Measurements from ENCODE around the gene TAPT1. TPM values are rescaled to one million over a fixed set of nuclear protein-coding genes. Genes with fewer than 3 reads are reported as not detected.
A peak's percentile ranks its signal among the peaks of the same experiment; 100 is the strongest.

TAPT1 gene
- total and polyA plus RNA-seq, 2 of the 13 experiments (the other 11 are each of a cell fraction or from before 2014, with no cell fraction given), result 24.5 to 25.3 TPM

DNA sequence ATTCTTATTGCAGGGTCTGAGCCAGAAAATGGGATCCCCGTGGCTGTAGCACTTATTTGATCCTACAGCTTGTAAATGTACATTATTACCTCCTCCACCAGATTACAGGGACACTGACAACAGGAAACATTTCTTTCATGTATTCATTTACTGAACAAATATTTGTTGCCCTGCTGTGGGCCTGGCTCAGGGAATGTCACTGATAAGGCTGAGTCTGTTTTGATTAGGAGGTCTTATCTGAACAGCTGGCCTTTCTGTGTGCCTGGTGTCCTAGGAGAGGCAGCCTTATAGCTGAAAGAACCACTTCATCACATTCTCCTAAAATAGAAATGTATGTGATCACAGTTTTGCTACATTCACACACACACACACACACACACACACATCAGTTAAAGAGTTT, 96.9 kb downstream of the TAPT1 start (continued):
- TF ChIP-seq ZNF790 (CRISPR knock-in tag; IDR thresholded peaks at IDR 0.05; ENCODE audit: borderline replicate concordance), result no peak
- no peak for TF ChIP-seq ZNF256 (CRISPR knock-in tag; conservative IDR thresholded peaks at IDR 0.05)
- TF ChIP-seq ZNF652 (CRISPR knock-in tag; IDR thresholded peaks at IDR 0.05; ENCODE audit: borderline replicate concordance, low read depth), result no peak
- no peak for TF ChIP-seq ZNF775 (CRISPR knock-in tag; IDR thresholded peaks at IDR 0.05; ENCODE audit: borderline replicate concordance)
- no peak for TF ChIP-seq ZNF225 (CRISPR knock-in tag; IDR thresholded peaks at IDR 0.05)
- TF ChIP-seq ZNF674 (CRISPR knock-in tag; IDR thresholded peaks at IDR 0.05; ENCODE audit: low read depth), result no peak
- TF ChIP-seq AGO2 (optimal IDR thresholded peaks at IDR 0.05; ENCODE audit: low read depth, low read length), result no peak
- no peak for TF ChIP-seq HCFC1 (IDR thresholded peaks at IDR 0.05; ENCODE audit: low read depth, low read length)
- TF ChIP-seq PPARG (CRISPR knock-in tag; conservative IDR thresholded peaks at IDR 0.05), result peak; percentile 38; the same call in 1 of the 2 replicates
- TF ChIP-seq RARG (CRISPR knock-in tag; IDR thresholded peaks at IDR 0.05; ENCODE audit: low read depth), result no peak
- TF ChIP-seq ZFP62 (CRISPR knock-in tag; IDR thresholded peaks at IDR 0.05), result no peak
- TF ChIP-seq ZSCAN25 (CRISPR knock-in tag; IDR thresholded peaks at IDR 0.05), result no peak
- no peak for TF ChIP-seq DNMT1 (CRISPR knock-in tag; IDR thresholded peaks at IDR 0.05)
- no peak for TF ChIP-seq MLLT10 (CRISPR knock-in tag; IDR thresholded peaks at IDR 0.05)
- TF ChIP-seq, protein P1, sequence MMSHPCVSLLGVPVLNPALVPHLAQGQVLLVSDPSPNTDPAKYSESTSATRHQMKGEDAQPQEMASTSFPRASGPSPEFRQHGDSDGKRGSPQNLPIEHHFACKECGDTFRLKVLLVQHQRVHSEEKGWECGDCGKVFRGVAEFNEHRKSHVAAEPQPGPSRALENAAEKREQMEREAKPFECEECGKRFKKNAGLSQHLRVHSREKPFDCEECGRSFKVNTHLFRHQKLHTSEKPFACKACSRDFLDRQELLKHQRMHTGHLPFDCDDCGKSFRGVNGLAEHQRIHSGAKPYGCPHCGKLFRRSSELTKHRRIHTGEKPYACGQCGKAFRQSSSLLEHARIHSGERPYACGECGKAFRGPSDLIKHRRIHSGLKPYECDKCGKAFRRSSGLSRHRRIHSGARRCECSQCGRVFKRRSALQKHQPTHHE (CRISPR knock-in tag; IDR thresholded peaks at IDR 0.05; ENCODE audit: borderline replicate concordance), result no peak
- TF ChIP-seq ATRX (CRISPR knock-in tag; IDR thresholded peaks at IDR 0.05; ENCODE audit: borderline replicate concordance), result no peak
- no peak for TF ChIP-seq REXO4 (CRISPR knock-in tag; IDR thresholded peaks at IDR 0.05; ENCODE audit: borderline replicate concordance)
- TF ChIP-seq, protein P2, sequence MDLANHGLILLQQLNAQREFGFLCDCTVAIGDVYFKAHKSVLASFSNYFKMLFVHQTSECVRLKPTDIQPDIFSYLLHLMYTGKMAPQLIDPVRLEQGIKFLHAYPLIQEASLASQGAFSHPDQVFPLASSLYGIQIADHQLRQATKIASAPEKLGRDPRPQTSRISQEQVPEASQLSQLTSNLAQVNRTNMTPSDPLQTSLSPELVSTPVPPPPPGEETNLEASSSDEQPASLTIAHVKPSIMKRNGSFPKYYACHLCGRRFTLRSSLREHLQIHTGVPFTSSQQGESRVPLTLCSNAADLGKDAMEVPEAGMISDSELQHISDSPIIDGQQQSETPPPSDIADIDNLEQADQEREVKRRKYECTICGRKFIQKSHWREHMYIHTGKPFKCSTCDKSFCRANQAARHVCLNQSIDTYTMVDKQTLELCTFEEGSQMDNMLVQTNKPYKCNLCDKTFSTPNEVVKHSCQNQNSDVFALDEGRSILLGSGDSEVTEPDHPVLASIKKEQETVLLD (CRISPR knock-in tag; IDR thresholded peaks at IDR 0.05; ENCODE audit: low read depth), result no peak
- TF ChIP-seq ZNF572 (CRISPR knock-in tag; IDR thresholded peaks at IDR 0.05), result no peak
- TF ChIP-seq, protein P3, sequence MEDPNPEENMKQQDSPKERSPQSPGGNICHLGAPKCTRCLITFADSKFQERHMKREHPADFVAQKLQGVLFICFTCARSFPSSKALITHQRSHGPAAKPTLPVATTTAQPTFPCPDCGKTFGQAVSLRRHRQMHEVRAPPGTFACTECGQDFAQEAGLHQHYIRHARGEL (CRISPR knock-in tag; IDR thresholded peaks at IDR 0.05), result no peak
- no peak for TF ChIP-seq FOXK2 (IDR thresholded peaks at IDR 0.05)
- TF ChIP-seq ZSCAN9 (CRISPR knock-in tag; IDR thresholded peaks at IDR 0.05; ENCODE audit: borderline replicate concordance), result no peak
- TF ChIP-seq ZNF768 (CRISPR knock-in tag; IDR thresholded peaks at IDR 0.05), result no peak
- 0 out of 2 replicates have a peak, but pooled peaks have one; percentile 41 for TF ChIP-seq NFKBIZ (CRISPR knock-in tag; IDR thresholded peaks at IDR 0.05)
- TF ChIP-seq KDM2A (CRISPR knock-in tag; IDR thresholded peaks at IDR 0.05; ENCODE audit: borderline replicate concordance, low read depth), result no peak
- no peak for TF ChIP-seq KDM4B (CRISPR knock-in tag; IDR thresholded peaks at IDR 0.05)
- TF ChIP-seq ZNF317 (CRISPR knock-in tag; IDR thresholded peaks at IDR 0.05), result no peak
- TF ChIP-seq, protein P4, sequence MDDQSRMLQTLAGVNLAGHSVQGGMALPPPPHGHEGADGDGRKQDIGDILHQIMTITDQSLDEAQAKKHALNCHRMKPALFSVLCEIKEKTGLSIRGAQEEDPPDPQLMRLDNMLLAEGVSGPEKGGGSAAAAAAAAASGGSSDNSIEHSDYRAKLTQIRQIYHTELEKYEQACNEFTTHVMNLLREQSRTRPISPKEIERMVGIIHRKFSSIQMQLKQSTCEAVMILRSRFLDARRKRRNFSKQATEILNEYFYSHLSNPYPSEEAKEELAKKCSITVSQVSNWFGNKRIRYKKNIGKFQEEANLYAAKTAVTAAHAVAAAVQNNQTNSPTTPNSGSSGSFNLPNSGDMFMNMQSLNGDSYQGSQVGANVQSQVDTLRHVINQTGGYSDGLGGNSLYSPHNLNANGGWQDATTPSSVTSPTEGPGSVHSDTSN (CRISPR knock-in tag; IDR thresholded peaks at IDR 0.05; ENCODE audit: borderline replicate concordance), result no peak
- no peak for TF ChIP-seq SMC3 (IDR thresholded peaks at IDR 0.05; ENCODE audit: low read length)
- TF ChIP-seq ZNF737 (CRISPR knock-in tag; IDR thresholded peaks at IDR 0.05; ENCODE audit: borderline replicate concordance), result no peak
- TF ChIP-seq ZNF121 (CRISPR knock-in tag; IDR thresholded peaks at IDR 0.05), result no peak

Data from HepG2 (cell line).